ENCODE data around the gene ACTL8.
"Not testable (repeated sequence)": the region's sequence is repeated elsewhere in the genome, so short reads cannot be mapped to it uniquely, and the experiment has no call there.

ACTL8 gene

DNA sequence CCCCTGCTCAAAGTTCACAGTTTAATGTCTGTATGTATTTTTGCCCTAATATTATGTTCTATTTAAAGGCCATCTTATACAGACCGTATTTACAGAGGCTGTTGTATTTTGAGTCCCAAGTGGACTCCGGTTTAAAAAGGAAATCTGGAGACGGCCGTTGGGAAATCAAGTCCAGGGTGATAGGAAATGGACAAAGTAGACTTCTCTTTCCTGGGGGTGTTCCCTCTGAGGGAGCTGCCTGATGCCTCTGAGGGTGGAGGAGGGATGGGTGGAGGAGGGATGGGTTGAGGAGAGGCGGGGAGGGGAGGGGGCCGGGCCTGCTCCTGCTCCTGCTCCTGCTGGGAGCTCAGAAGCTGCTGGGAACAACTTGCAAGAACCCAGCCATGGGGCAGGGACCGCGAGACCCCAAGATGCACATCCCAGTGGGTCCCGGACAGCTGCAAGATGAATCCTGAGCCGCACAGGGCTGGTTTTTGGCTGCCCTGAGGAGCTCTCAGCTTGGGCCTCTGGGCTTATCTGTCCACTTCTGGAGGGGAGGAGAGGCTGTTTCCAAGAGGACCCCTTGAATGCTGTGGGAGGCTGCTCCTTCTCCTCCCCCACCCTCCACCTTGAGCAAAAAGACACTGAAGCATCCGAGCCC, 12.0 kb upstream of the ACTL8 start:
- H3K4me3 ChIP-seq (ENCODE audit: low read length): no peak overlapping the region
- peaks cover 3% of the 10 kb centered on the region for H3K27me3 ChIP-seq (ENCODE audit: insufficient read depth, low read length)
- no peak overlapping the region for H2AFZ ChIP-seq (ENCODE audit: low read depth, low read length)
- H3K9me3 ChIP-seq (ENCODE audit: low read length): no peaks in the 10 kb centered on the region
- no peaks in the 10 kb centered on the region for H3K36me3 ChIP-seq (ENCODE audit: insufficient read depth, low read length)
- no peaks in the 10 kb centered on the region for H3K4me1 ChIP-seq (ENCODE audit: insufficient read depth, low read length)

GRCh38 chr1:17743925-17744324, 11.2 kb upstream of the ACTL8 start:
- no peak overlapping the region for H3K4me3 ChIP-seq (ENCODE audit: low read length)
- no peaks in the 10 kb centered on the region for H3K4me1 ChIP-seq (ENCODE audit: insufficient read depth, low read length)
- no peaks in the 10 kb centered on the region for H3K36me3 ChIP-seq (ENCODE audit: insufficient read depth, low read length)
- H3K9me3 ChIP-seq (ENCODE audit: low read length): no peaks in the 10 kb centered on the region
- no peak overlapping the region for H2AFZ ChIP-seq (ENCODE audit: low read depth, low read length)
- H3K27me3 ChIP-seq (ENCODE audit: insufficient read depth, low read length): peaks cover 3% of the 10 kb centered on the region

GRCh38 chr1:17744666-17745478, 10.3 kb upstream of the ACTL8 start:
- Histone ChIP-seq H2AFZ (ENCODE audit: low read depth, low read length) (no peak overlapping the region), H3K4me1 (ENCODE audit: insufficient read depth, low read length) (no peaks in the 10 kb centered on the region), H3K27me3 (ENCODE audit: insufficient read depth, low read length) (no peaks in the 10 kb centered on the region), H3K9me3 (ENCODE audit: low read length) (no peaks in the 10 kb centered on the region), H3K36me3 (ENCODE audit: insufficient read depth, low read length) (no peaks in the 10 kb centered on the region), H3K4me3 (ENCODE audit: low read length) (no peak overlapping the region)

DNA sequence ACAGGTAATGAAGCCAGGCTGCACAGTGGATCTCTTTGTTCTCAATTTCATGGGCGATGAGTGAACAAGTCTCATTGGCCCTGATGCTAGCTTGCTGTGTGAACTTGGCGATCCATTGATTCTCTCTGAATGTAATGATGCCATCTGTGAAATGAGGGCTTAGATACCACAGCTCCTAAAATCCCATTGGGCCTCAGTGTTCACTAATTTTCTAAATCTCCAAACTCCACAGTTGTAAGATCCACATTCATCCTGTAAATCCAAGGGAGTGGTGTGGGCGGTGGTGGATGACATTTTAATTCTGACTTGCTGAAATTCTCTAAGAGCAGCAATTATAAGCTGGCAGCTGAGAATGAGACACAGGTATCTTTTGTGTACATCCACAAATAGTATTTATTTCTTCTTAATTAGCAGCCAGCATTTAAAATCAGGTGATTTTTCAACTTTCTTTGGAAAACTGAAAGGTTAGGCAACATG, 9.6 kb upstream of the ACTL8 start:
- H3K36me3 ChIP-seq (ENCODE audit: insufficient read depth, low read length): no peaks in the 10 kb centered on the region
- no peaks in the 10 kb centered on the region for H3K27me3 ChIP-seq (ENCODE audit: insufficient read depth, low read length)
- no peak overlapping the region for H3K4me3 ChIP-seq (ENCODE audit: low read length)
- no peaks in the 10 kb centered on the region for H3K9me3 ChIP-seq (ENCODE audit: low read length)
- H3K4me1 ChIP-seq (ENCODE audit: insufficient read depth, low read length): no peaks in the 10 kb centered on the region
- H2AFZ ChIP-seq (ENCODE audit: low read depth, low read length): no peak overlapping the region

DNA sequence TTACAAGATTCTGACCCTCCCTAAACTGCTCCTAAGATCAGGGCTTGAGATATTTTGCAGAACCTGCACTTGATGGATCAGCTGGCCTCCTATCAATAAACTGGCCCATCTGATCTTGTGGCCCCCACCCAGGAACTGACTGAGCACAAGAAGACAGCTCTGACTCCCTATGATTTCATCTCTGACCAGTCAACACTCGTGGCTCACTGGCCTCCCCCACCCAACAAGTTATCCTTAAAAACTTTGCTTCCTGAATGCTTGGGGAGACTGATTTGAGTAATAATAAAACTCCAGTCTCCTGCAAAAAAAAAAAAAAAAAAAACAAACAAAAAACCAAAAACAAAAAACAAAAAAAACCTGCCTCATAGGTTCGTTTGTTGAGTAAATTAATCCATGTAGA, 8.9 kb upstream of the ACTL8 start:
- H3K9me3 ChIP-seq (ENCODE audit: low read length); H3K4me1 ChIP-seq (ENCODE audit: insufficient read depth, low read length); H3K36me3 ChIP-seq (ENCODE audit: insufficient read depth, low read length); H2AFZ ChIP-seq (ENCODE audit: low read depth, low read length); H3K27me3 ChIP-seq (ENCODE audit: insufficient read depth, low read length); H3K4me3 ChIP-seq (ENCODE audit: low read length): not testable (repeated sequence)

GRCh38 chr1:17746920-17747319, 8.2 kb upstream of the ACTL8 start:
- no peaks in the 10 kb centered on the region for H3K4me1 ChIP-seq (ENCODE audit: insufficient read depth, low read length)
- H3K36me3 ChIP-seq (ENCODE audit: insufficient read depth, low read length): no peaks in the 10 kb centered on the region
- H3K4me3 ChIP-seq (ENCODE audit: low read length): no peak overlapping the region
- H2AFZ ChIP-seq (ENCODE audit: low read depth, low read length): no peak overlapping the region
- no peaks in the 10 kb centered on the region for H3K27me3 ChIP-seq (ENCODE audit: insufficient read depth, low read length)
- H3K9me3 ChIP-seq (ENCODE audit: low read length): no peaks in the 10 kb centered on the region

- no peak overlapping the region for H3K4me3 ChIP-seq (ENCODE audit: low read length)
- H3K9me3 ChIP-seq (ENCODE audit: low read length): no peaks in the 10 kb centered on the region
- H3K27me3 ChIP-seq (ENCODE audit: insufficient read depth, low read length): no peaks in the 10 kb centered on the region
- H2AFZ ChIP-seq (ENCODE audit: low read depth, low read length): no peak overlapping the region
- H3K36me3 ChIP-seq (ENCODE audit: insufficient read depth, low read length): no peaks in the 10 kb centered on the region
- no peaks in the 10 kb centered on the region for H3K4me1 ChIP-seq (ENCODE audit: insufficient read depth, low read length)
These were observed 4.8 kb upstream of the ACTL8 start for GRCh38 chr1:17750333-17750732.

DNA sequence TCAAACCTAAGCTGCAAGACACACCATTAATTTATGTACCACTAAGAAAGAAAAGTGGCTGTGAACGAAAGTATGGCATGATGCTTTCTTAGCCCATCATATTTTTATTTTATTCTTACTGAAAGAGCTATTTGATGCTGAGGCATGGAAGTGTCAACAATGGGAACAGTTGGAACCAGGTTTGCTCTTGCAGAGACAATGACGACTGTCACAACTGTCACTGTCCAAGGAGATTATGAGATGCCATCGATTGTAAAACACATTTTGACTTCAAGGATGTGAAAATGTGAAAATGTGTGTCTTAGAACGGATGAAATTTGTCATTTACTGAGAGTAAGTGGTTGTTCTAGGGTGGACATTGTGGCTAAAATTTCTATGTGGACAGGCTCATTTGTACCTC, 2.8 kb upstream of the ACTL8 start:
- H3K27me3 ChIP-seq (ENCODE audit: insufficient read depth, low read length): no peaks in the 10 kb centered on the region
- H3K9me3 ChIP-seq (ENCODE audit: low read length): peaks cover 2% of the 10 kb centered on the region
- H3K4me1 ChIP-seq (ENCODE audit: insufficient read depth, low read length): no peaks in the 10 kb centered on the region
- H2AFZ ChIP-seq (ENCODE audit: low read depth, low read length): no peak overlapping the region
- H3K4me3 ChIP-seq (ENCODE audit: low read length): no peak overlapping the region
- no peaks in the 10 kb centered on the region for H3K36me3 ChIP-seq (ENCODE audit: insufficient read depth, low read length)

- no peak overlapping the region for H3K4me3 ChIP-seq (ENCODE audit: low read length)
- H3K27me3 ChIP-seq (ENCODE audit: insufficient read depth, low read length): no peaks in the 10 kb centered on the region
- H3K4me1 ChIP-seq (ENCODE audit: insufficient read depth, low read length): no peaks in the 10 kb centered on the region
- H3K36me3 ChIP-seq (ENCODE audit: insufficient read depth, low read length): no peaks in the 10 kb centered on the region
- H2AFZ ChIP-seq (ENCODE audit: low read depth, low read length): no peak overlapping the region
- peaks cover 7% of the 10 kb centered on the region for H3K9me3 ChIP-seq (ENCODE audit: low read length)
These were observed 2.3 kb downstream of the ACTL8 start for GRCh38 chr1:17757426-17757825.

DNA sequence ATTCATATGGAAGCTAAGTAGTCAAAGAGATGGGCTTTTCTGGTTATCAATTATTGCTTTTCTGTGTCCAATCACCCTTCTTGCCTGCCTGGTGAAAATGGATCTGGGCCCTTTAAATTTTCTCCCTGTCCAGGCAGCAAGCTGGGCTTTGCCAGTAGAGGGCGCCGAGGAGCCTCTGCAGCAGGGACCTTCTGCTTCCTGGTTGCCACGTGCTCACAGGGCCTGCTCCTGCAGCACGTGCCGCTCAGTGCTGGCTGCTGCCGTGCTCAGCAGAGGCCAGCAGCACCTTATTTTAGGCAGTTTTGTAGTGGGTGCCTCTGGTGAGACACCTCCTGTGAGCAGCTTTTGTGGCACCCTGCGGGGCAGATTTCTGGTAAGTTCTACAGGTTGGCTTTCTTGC, 4.0 kb downstream of the ACTL8 start:
- H3K27me3 ChIP-seq (ENCODE audit: insufficient read depth, low read length): peaks cover 4% of the 10 kb centered on the region
- no peaks in the 10 kb centered on the region for H3K36me3 ChIP-seq (ENCODE audit: insufficient read depth, low read length)
- no peak overlapping the region for H2AFZ ChIP-seq (ENCODE audit: low read depth, low read length)
- no peaks in the 10 kb centered on the region for H3K4me1 ChIP-seq (ENCODE audit: insufficient read depth, low read length)
- H3K9me3 ChIP-seq (ENCODE audit: low read length): peaks cover 7% of the 10 kb centered on the region
- H3K4me3 ChIP-seq (ENCODE audit: low read length): no peak overlapping the region

- no peak overlapping the region for H3K4me3 ChIP-seq (ENCODE audit: low read length)
- peaks cover 4% of the 10 kb centered on the region for H3K27me3 ChIP-seq (ENCODE audit: insufficient read depth, low read length)
- no peak overlapping the region for H2AFZ ChIP-seq (ENCODE audit: low read depth, low read length)
- peaks cover 5% of the 10 kb centered on the region for H3K9me3 ChIP-seq (ENCODE audit: low read length)
- H3K36me3 ChIP-seq (ENCODE audit: insufficient read depth, low read length): no peaks in the 10 kb centered on the region
- H3K4me1 ChIP-seq (ENCODE audit: insufficient read depth, low read length): no peaks in the 10 kb centered on the region
These were observed 7.2 kb downstream of the ACTL8 start for GRCh38 chr1:17762313-17762712.

GRCh38 chr1:17763417-17763816, 8.3 kb downstream of the ACTL8 start:
- H3K4me1 ChIP-seq (ENCODE audit: insufficient read depth, low read length): no peaks in the 10 kb centered on the region
- peaks cover 4% of the 10 kb centered on the region for H3K27me3 ChIP-seq (ENCODE audit: insufficient read depth, low read length)
- no peak overlapping the region for H2AFZ ChIP-seq (ENCODE audit: low read depth, low read length)
- H3K36me3 ChIP-seq (ENCODE audit: insufficient read depth, low read length): no peaks in the 10 kb centered on the region
- H3K9me3 ChIP-seq (ENCODE audit: low read length): peaks cover 3% of the 10 kb centered on the region
- no peak overlapping the region for H3K4me3 ChIP-seq (ENCODE audit: low read length)

- Histone ChIP-seq H3K36me3 (ENCODE audit: insufficient read depth, low read length) (no peaks in the 10 kb centered on the region), H3K4me1 (ENCODE audit: insufficient read depth, low read length) (no peaks in the 10 kb centered on the region), H3K4me3 (ENCODE audit: low read length) (no peak overlapping the region), H2AFZ (ENCODE audit: low read depth, low read length) (no peak overlapping the region), H3K9me3 (ENCODE audit: low read length) (peaks cover 3% of the 10 kb centered on the region), H3K27me3 (ENCODE audit: insufficient read depth, low read length) (peaks cover 6% of the 10 kb centered on the region)
These were observed 8.9 kb downstream of the ACTL8 start for GRCh38 chr1:17763995-17764394.
